Left lung (tissue), 10 donors: ENCODE results near the gene JCAD. TPM values are rescaled to one million over a fixed set of nuclear protein-coding genes. Genes with fewer than 3 reads are reported as not detected.

Experiments
- ATAC-seq: fragments of 200-7000 bp; cut with Tn5 transposase; one replicate; pipeline ENCODE4 v1.9.1; 2020; ENCODE audit warnings: moderate library complexity
- DNase-seq, 4 donors: peaks; one replicate each; pipeline ENCODE4 v3.0.0-alpha.2; 2013 to 2020
- H3K27ac ChIP-seq, 2 donors: fragments of 200-600 bp; sonication (generic) in 1 of 2; one replicate each; pipeline versions ENCODE4 v1.5.0 to v1.8.0; 2020 to 2021
- H3K27me3 ChIP-seq, 2 donors: fragments of 200-600 bp; sonication (generic) in 1 of 2; one replicate each; pipeline versions ENCODE4 v1.5.0 to v1.8.0; 2020 to 2021
- H3K36me3 ChIP-seq, 2 donors: fragments of 200-600 bp; sonication (generic) in 1 of 2; one replicate each; pipeline versions ENCODE4 v1.5.0 to v1.8.0; 2020 to 2021
- H3K4me1 ChIP-seq, 2 donors: fragments of 200-600 bp; one replicate each; pipeline ENCODE4 v1.8.0; 2021
- H3K4me3 ChIP-seq, 2 donors: fragments of 200-600 bp; sonication (generic) in 1 of 2; one replicate each; pipeline versions ENCODE4 v1.5.0 to v1.8.0; 2020 to 2021; ENCODE audit warnings: mild to moderate bottlenecking in 1 of 2
- H3K9me3 ChIP-seq, 2 donors: fragments of 200-600 bp; sonication (generic) in 1 of 2; one replicate each; pipeline versions ENCODE4 v1.5.0 to v1.8.0; 2020 to 2021
- CTCF ChIP-seq, 2 donors: fragments of 200-600 bp; sonication (generic) in 1 of 2; IDR thresholded peaks; one replicate each; pipeline versions ENCODE4 v1.5.0 to v1.8.0; 2021; ENCODE audit warnings: antibody characterized with exemption in 2 of 2
- intact Hi-C, 2 donors: fragments of 100-400 bp; cut with DNase I; formaldehyde crosslinking; loops; one replicate each; pipeline versions ENCODE4 v1.11.2 to v1.14.2; 2022
- polyA plus RNA-seq, 6 donors: library from polyadenylated mRNA; unstranded; fragments of 120-200 nt; gene quantifications; one replicate each; pipeline ENCODE4 v1.2.1, GENCODE V29; 2013; ENCODE audit not compliant: insufficient read length in 6 of 6
- total RNA-seq, 2 donors: library from RNA; stranded (reverse); fragmentation: NEBNext Ultra II Directional; extraction: Animal tissue kit (Norgen Biotek cat#: 25700); gene quantifications; one replicate each; pipeline ENCODE4 v1.2.1, GENCODE V29; 2021
- donor health status: DM: no; HTN: yes; CAD: no.
- donor health status: DM: no; HTN: no; CAD: no.

The JCAD gene
- total and polyA plus RNA-seq, 8 donors, result 28.7 to 88.4 (median 71.0) TPM

- H3K9me3 ChIP-seq, result no peaks in the 10 kb centered on the region
- H3K4me3 ChIP-seq, result no peak overlapping the region
- peak overlapping the region in 1 of 2 donors; percentile 19 for H3K27ac ChIP-seq
- H3K27me3 ChIP-seq, result no peaks in the 10 kb centered on the region
- DNase-seq (no peak), ATAC-seq (no peak)
- TF ChIP-seq CTCF (IDR thresholded peaks at IDR 0.05), result no peak
- intact Hi-C loops, result loop anchor here in 1 of 2 donors (10.0 kb wide), 1 partner anchor 150 kb away; no protein-coding TSS in a partner anchor
- H3K4me1 ChIP-seq, result peaks cover 0 to 3% of the 10 kb centered on the region in 2 donors
- H3K36me3 ChIP-seq, result no peaks in the 10 kb centered on the region
Measured at GRCh38 chr10:30034433-30035137, 24.8 kb downstream of the JCAD start.

GRCh38 chr10:30032125-30032524 is 27.3 kb downstream of the JCAD start:
- ATAC-seq, result no peak
- no peaks in the 10 kb centered on the region for H3K36me3 ChIP-seq
- no peaks in the 10 kb centered on the region for H3K9me3 ChIP-seq
- H3K27ac ChIP-seq, result no peak overlapping the region
- H3K4me3 ChIP-seq, result no peak overlapping the region
- TF ChIP-seq CTCF (IDR thresholded peaks at IDR 0.05), result no peak
- DNase-seq, result no peak
- H3K4me1 ChIP-seq, result peaks cover 8 to 24% of the 10 kb centered on the region in 2 donors
- H3K27me3 ChIP-seq, result no peaks in the 10 kb centered on the region
- intact Hi-C loops, result loop anchor here in 1 of 2 donors (10.0 kb wide), 1 partner anchor 153 kb away; no protein-coding TSS in a partner anchor

- H3K4me1 ChIP-seq, result peaks cover 8 to 40% of the 10 kb centered on the region in 2 donors
Measured at GRCh38 chr10:30029872-30030256, 29.5 kb downstream of the JCAD start.

GRCh38 chr10:30029164-30029871 is 30.1 kb downstream of the JCAD start:
- H3K36me3 ChIP-seq, result no peaks in the 10 kb centered on the region
- no peak for DNase-seq
- intact Hi-C loops, result no loop called here
- no peak overlapping the region for H3K4me3 ChIP-seq
- ATAC-seq, result no peak
- H3K9me3 ChIP-seq, result no peaks in the 10 kb centered on the region
- H3K27ac ChIP-seq, result peak overlapping the region; percentile 53 to 86
- peaks cover 8 to 40% of the 10 kb centered on the region in 2 donors for H3K4me1 ChIP-seq
- no peaks in the 10 kb centered on the region for H3K27me3 ChIP-seq
- TF ChIP-seq CTCF (IDR thresholded peaks at IDR 0.05), result no peak

More at GRCh38 chr10:30029872-30030256, 29.5 kb downstream of the JCAD start:
- Histone ChIP-seq H3K27ac (peak overlapping the region; percentile 53 to 86), H3K9me3 (no peaks in the 10 kb centered on the region), H3K4me3 (no peak overlapping the region), H3K36me3 (no peaks in the 10 kb centered on the region), H3K27me3 (no peaks in the 10 kb centered on the region)
- no peak for TF ChIP-seq CTCF (IDR thresholded peaks at IDR 0.05)
- ATAC-seq (no peak), DNase-seq (no peak)
- intact Hi-C loops, result loop anchor here in 1 of 2 donors (10.0 kb wide), 1 partner anchor 155 kb away; no protein-coding TSS in a partner anchor

GRCh38 chr10:30028738-30029030 is 30.7 kb downstream of the JCAD start:
- H3K9me3 ChIP-seq, result no peaks in the 10 kb centered on the region
- no peak for DNase-seq
- H3K27ac ChIP-seq, result peak overlapping the region; percentile 53 to 86
- intact Hi-C loops, result no loop called here
- no peaks in the 10 kb centered on the region for H3K27me3 ChIP-seq
- ATAC-seq, result no peak
- H3K4me3 ChIP-seq, result no peak overlapping the region
- H3K4me1 ChIP-seq, result peaks cover 8 to 40% of the 10 kb centered on the region in 2 donors
- no peaks in the 10 kb centered on the region for H3K36me3 ChIP-seq
- TF ChIP-seq CTCF (IDR thresholded peaks at IDR 0.05), result no peak
